K562 (cell line): Measurements from ENCODE around the gene MAP1LC3A. TPM values are rescaled to one million over a fixed set of nuclear protein-coding genes. Genes with fewer than 3 reads are reported as not detected.
A peak's percentile ranks its signal among the peaks of the same experiment; 100 is the strongest.

ENCODE experiments used
- ATAC-seq: fragments of 200-7000 bp; cut with Tn5 transposase; 3 replicates; pipeline ENCODE4 v1.9.1; 2020; ENCODE audit warnings: moderate library complexity
- BruUV-seq: library from RNA; stranded (reverse); fragments of 400-500 nt; replicated peaks from 2 replicates; lab custom pipeline; 2021; lab: Mats Ljungman, UMichigan
- CTCF ChIA-PET: fragments of 300-600 bp; formaldehyde crosslinking; extraction: SDS; loops from one replicate; lab custom pipeline; 2021; ENCODE audit warnings: low intra/inter-chr PET ratio; lab: Yijun Ruan, JAX
- POLR2A ChIA-PET: fragments of 300-600, 350-650 bp; sonication (Branson Sonifier 250); formaldehyde crosslinking; extraction: SDS; loops from one replicate; lab custom pipeline; 2021; ENCODE audit warnings: antibody characterized with exemption, inconsistent platforms; lab: Yijun Ruan, JAX
- DNase-seq, 4 experiments: peaks; one replicate each; pipeline versions ENCODE4 v3.0.0 to v3.0.0-alpha.2; 2011 to 2018; ENCODE audit warnings: low spot score in 3 of 4, mixed read lengths in 3 of 4; ENCODE audit errors: extremely low read depth in 1 of 4
- FAIRE-seq: peaks from 2 replicates; lab custom pipeline; 2011; peaks lifted over from hg19 to GRCh38; lab: Jason Lieb, UNC
- H2AFZ ChIP-seq: 2 replicates; pipeline ENCODE4 v1.6.0; 2011; ENCODE audit warnings: low read depth, low read length, control low read depth, inconsistent platforms
- H3K27ac ChIP-seq: fragments of 200-600 bp; 3 replicates; pipeline ENCODE4 v1.8.0; 2011; ENCODE audit warnings: low read depth, mild to moderate bottlenecking, control low read depth, inconsistent platforms, low read length, moderate library complexity, mixed read lengths; ENCODE audit errors: extremely low read depth
- H3K27me3 ChIP-seq, 2 experiments: fragments of 300-600 bp in 1 of 2; 2 replicates in 1 of 2; 3 replicates in 1 of 2; pipeline versions ENCODE4 v1.6.0 to v1.8.0; 2011; ENCODE audit warnings: inconsistent platforms in 2 of 2, low read length in 2 of 2, mild to moderate bottlenecking in 1 of 2, mixed read lengths in 1 of 2, moderate library complexity in 1 of 2; ENCODE audit not compliant: control insufficient read depth in 2 of 2, insufficient read depth in 2 of 2
- H3K36me3 ChIP-seq: fragments of 300-600 bp; 3 replicates; pipeline ENCODE4 v1.8.0; 2011; ENCODE audit warnings: mild to moderate bottlenecking, low read length, inconsistent platforms; ENCODE audit not compliant: control insufficient read depth, insufficient read depth
- H3K4me1 ChIP-seq, 2 experiments: fragments of 200-600 bp in 1 of 2; replicated peaks in 1 of 2; 2 replicates in 1 of 2; 3 replicates in 1 of 2; pipeline versions ENCODE4 v1.5.1 to v1.8.0; 2011; ENCODE audit warnings: inconsistent platforms in 2 of 2, low read length in 2 of 2, mild to moderate bottlenecking in 1 of 2, mixed read lengths in 1 of 2, moderate library complexity in 1 of 2; ENCODE audit not compliant: control insufficient read depth in 2 of 2, insufficient read depth in 2 of 2
- H3K4me2 ChIP-seq: 2 replicates; pipeline ENCODE4 v1.6.1; 2011; ENCODE audit warnings: low read length, control low read depth, inconsistent platforms, mixed read lengths; ENCODE audit not compliant: insufficient read depth
- H3K4me3 ChIP-seq: fragments of 200-600 bp; sonication (generic), shearing (Covaris generic); 2 replicates; pipeline ENCODE4 v1.5.1; 2016; ENCODE audit warnings: control low read depth, inconsistent platforms
- H3K79me2 ChIP-seq: fragments of 200-600 bp; 3 replicates; pipeline ENCODE4 v1.8.0; 2011; ENCODE audit warnings: low read length, inconsistent platforms; ENCODE audit not compliant: control insufficient read depth, insufficient read depth
- H3K9ac ChIP-seq, 2 experiments: 2 replicates each; pipeline versions ENCODE4 v1.6.0 to v1.6.1; 2011; ENCODE audit warnings: low read depth in 2 of 2, low read length in 2 of 2, control low read depth in 1 of 2, inconsistent platforms in 1 of 2, mild to moderate bottlenecking in 1 of 2, mixed read lengths in 1 of 2; ENCODE audit not compliant: insufficient read depth in 1 of 2
- H3K9me1 ChIP-seq: one replicate; pipeline ENCODE4 v1.6.0; 2011; ENCODE audit warnings: inconsistent platforms, mild to moderate bottlenecking, low read length, moderate library complexity; ENCODE audit not compliant: control insufficient read depth, insufficient read depth
- H3K9me3 ChIP-seq: replicated peaks from 2 replicates; pipeline ENCODE4 v1.5.1; 2011; ENCODE audit warnings: low read depth, low read length, inconsistent platforms; ENCODE audit not compliant: control insufficient read depth, insufficient read depth
- H4K20me1 ChIP-seq: replicated peaks from 2 replicates; pipeline ENCODE4 v1.6.1; 2011; ENCODE audit warnings: low read length, inconsistent platforms, mixed read lengths; ENCODE audit not compliant: control insufficient read depth, insufficient read depth
- ESRRB ChIP-seq: fragments of 250-450 bp; sonication (Bioruptor Pico); IDR thresholded peaks from 2 replicates; pipeline ENCODE4 v1.5.0; 2020; ENCODE audit warnings: mild to moderate bottlenecking, moderate library complexity, borderline replicate concordance
- POLR2G ChIP-seq: fragments of 200-400 bp; formaldehyde crosslinking; IDR thresholded peaks from 2 replicates; pipeline ENCODE4 v1.6.1; 2017; ENCODE audit warnings: low read depth, mild to moderate bottlenecking, antibody characterized with exemption, low read length, moderate library complexity
- WGBS: fragments of 100-300 bp; shearing (Covaris generic); methylation state at CpG from one replicate; pipeline ENCODE4 v1.1.6; 2016; ENCODE audit warnings: low coverage, mixed read lengths; ENCODE audit not compliant: insufficient coverage; ENCODE audit errors: missing lambda C conversion rate; 5-methylcytosine and 5-hydroxymethylcytosine counted together
- in situ Hi-C: fragments of 300-500 bp; cut with MboI; formaldehyde crosslinking; loops from 4 replicates; pipeline ENCODE4 v1.15.0; 2018; ENCODE audit warnings: inconsistent platforms, mixed read lengths
- intact Hi-C: fragments of 100-400 bp; cut with micrococcal nuclease; formaldehyde crosslinking; loops from 2 replicates; pipeline ENCODE4 v1.14.2; 2022
- polyA plus RNA-seq, 8 experiments: library from polyadenylated mRNA; depleted of rRNA in 4 of 8; stranded (reverse) in 5 of 8; unstranded in 3 of 8; fragments of >200 nt; fragmentation: Nextera tagmentation in 2 of 8; fragmentation: Illumina TruSeq in 1 of 8; extraction: Ambion mirVana in 2 of 8; extraction: Trizol in 1 of 8; gene quantifications; 2 replicates each; pipeline versions ENCODE4 v1.2.1 to v1.2.3, GENCODE V29; 2011 to 2014; ENCODE audit warnings: inconsistent platforms in 1 of 8, missing spikeins in 1 of 8
- total RNA-seq, 7 experiments: library from RNA; depleted of rRNA in 6 of 7; stranded (reverse); fragments of >200 nt in 6 of 7; fragmentation: Illumina TruSeq in 2 of 7; extraction: Trizol in 2 of 7; gene quantifications; 2 replicates each; pipeline versions ENCODE4 v1.2.1 to v1.2.3, GENCODE V29; 2011 to 2021; ENCODE audit warnings: low replicate concordance in 1 of 7
- TF ChIP-seq, protein P1 (sequence below): fragments of 450-650 bp; IDR thresholded peaks from 2 replicates; pipeline ENCODE4 v1.6.1; 2016; ENCODE audit warnings: mild to moderate bottlenecking

Gene MAP1LC3A
- total and polyA plus RNA-seq, 9 of the 15 experiments (the other 6 are each of a cell fraction or from before 2014, with no cell fraction given): 0.27 to 0.38 TPM; not detected in 7

DNA sequence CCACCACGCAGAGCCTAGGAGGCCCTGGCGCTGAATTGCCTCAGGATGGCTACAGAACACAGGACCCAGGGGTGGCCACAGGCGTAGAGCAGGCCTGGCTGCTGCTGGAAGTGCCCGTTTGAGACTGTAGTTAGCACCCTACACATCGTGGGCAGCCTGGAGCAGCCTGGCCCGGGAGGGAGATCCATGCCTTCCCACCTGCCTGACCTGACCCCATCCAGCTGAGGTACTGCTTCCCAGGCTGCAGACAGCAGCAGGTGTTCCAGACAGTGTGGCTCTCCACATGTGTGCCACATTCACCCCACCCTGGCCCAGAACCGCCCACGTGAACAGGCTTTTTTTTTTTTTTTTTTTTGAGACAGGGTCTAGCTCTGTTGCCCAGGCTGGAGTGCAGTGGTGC lies 20.9 kb upstream of the MAP1LC3A start:
- Histone ChIP-seq H4K20me1 (0 out of 2 replicates have a peak, but pooled peaks cover 2% of the 10 kb centered on the region), H3K79me2 (no peaks in the 10 kb centered on the region), H3K9me1 (no peaks in the 10 kb centered on the region), H2AFZ (no peak overlapping the region), H3K4me3 (no peak overlapping the region), H3K4me2 (no peak overlapping the region), H3K4me1 (peaks cover 0 to 3% of the 10 kb centered on the region in 2 experiments; a peak in 1 of 5 replicates), H3K27me3 (no peaks in the 10 kb centered on the region), H3K9me3 (no peaks in the 10 kb centered on the region), H3K36me3 (peaks cover 65% of the 10 kb centered on the region), H3K9ac (peak overlapping the region in 1 of 2 experiments; percentile 70; a peak in 1 of 4 replicates), H3K27ac (no peak overlapping the region)
- TF ChIP-seq ESRRB (CRISPR knock-in tag) (no peak), POLR2G (peak; percentile 31; the same call in 1 of the 2 replicates)
- TF ChIP-seq, protein P1, sequence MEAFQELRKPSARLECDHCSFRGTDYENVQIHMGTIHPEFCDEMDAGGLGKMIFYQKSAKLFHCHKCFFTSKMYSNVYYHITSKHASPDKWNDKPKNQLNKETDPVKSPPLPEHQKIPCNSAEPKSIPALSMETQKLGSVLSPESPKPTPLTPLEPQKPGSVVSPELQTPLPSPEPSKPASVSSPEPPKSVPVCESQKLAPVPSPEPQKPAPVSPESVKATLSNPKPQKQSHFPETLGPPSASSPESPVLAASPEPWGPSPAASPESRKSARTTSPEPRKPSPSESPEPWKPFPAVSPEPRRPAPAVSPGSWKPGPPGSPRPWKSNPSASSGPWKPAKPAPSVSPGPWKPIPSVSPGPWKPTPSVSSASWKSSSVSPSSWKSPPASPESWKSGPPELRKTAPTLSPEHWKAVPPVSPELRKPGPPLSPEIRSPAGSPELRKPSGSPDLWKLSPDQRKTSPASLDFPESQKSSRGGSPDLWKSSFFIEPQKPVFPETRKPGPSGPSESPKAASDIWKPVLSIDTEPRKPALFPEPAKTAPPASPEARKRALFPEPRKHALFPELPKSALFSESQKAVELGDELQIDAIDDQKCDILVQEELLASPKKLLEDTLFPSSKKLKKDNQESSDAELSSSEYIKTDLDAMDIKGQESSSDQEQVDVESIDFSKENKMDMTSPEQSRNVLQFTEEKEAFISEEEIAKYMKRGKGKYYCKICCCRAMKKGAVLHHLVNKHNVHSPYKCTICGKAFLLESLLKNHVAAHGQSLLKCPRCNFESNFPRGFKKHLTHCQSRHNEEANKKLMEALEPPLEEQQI: no peak
- ChIA-PET POLR2A (interaction anchor here (1.1 to 2.4 kb wide), 2 partner anchors 21 to 235 kb away, joined by 3 to 8 read pairs; partner anchors contain the start of gene DYNLRB1), CTCF (interaction anchor here (0.9 to 1.3 kb wide), 3 partner anchors 167 to 231 kb away, joined by 4 to 5 read pairs (median 4); no protein-coding TSS in a partner anchor)
- ATAC-seq (no peak), FAIRE-seq (no peak), DNase-seq (no peak)
- in situ Hi-C loops (loop anchor here (10.0 kb wide), 1 partner anchor 167 kb away; the partner anchor contains the start of gene TP53INP2), intact Hi-C loops (loop anchor here (1.0 to 5.0 kb wide), 5 partner anchors 167 to 345 kb away; partner anchors contain the start of gene TP53INP2)
- WGBS: 93% methylated on average over 5 of the region's 8 CpGs
- no TSS peak for BruUV-seq
